HFFc6 (cell line): ENCODE results near the gene DAGLB. TPM values are rescaled to one million over a fixed set of nuclear protein-coding genes. Genes with fewer than 3 reads are reported as not detected.
"Not testable (repeated sequence)": the region's sequence is repeated elsewhere in the genome, so short reads cannot be mapped to it uniquely, and the experiment has no call there.

ENCODE experiments used
- DNase-seq: peaks from one replicate; pipeline ENCODE4 v3.0.0-alpha.2; 2018
- H3K27ac Mint-ChIP-seq: 2 replicates; pipeline ENCODE4 v1.8.0; 2020; ENCODE audit warnings: mild to moderate bottlenecking, mixed read lengths
- H3K27me3 Mint-ChIP-seq: 2 replicates; pipeline ENCODE4 v1.8.0; 2021; ENCODE audit warnings: mild to moderate bottlenecking, moderate library complexity, mixed read lengths; ENCODE audit not compliant: insufficient read depth
- H3K36me3 Mint-ChIP-seq: 2 replicates; pipeline ENCODE4 v1.8.0; 2021; ENCODE audit warnings: low read depth, mixed read lengths
- H3K4me1 Mint-ChIP-seq: 2 replicates; pipeline ENCODE4 v1.8.0; 2020; ENCODE audit warnings: low read depth, mixed read lengths
- H3K4me3 Mint-ChIP-seq: 2 replicates; pipeline ENCODE4 v1.8.0; 2020; ENCODE audit warnings: mild to moderate bottlenecking, moderate library complexity, mixed read lengths
- H3K9me3 Mint-ChIP-seq: 2 replicates; pipeline ENCODE4 v1.8.0; 2020; ENCODE audit warnings: mild to moderate bottlenecking, mixed read lengths
- CTCF ChIP-seq: fragments of 200-600 bp; sonication (generic); IDR thresholded peaks from 2 replicates; pipeline ENCODE4 v1.5.0; 2021; ENCODE audit warnings: antibody characterized with exemption, mild to moderate bottlenecking
- total RNA-seq, 6 experiments: library from RNA; stranded (reverse); fragmentation: NEBNext Ultra II Directional; extraction: Animal tissue kit (Norgen Biotek cat#: 25700); gene quantifications; 2 replicates in 1 of 6; 3 replicates in 5 of 6; pipeline ENCODE4 v1.2.3, GENCODE V29; 2021

Gene DAGLB
- total RNA-seq, 6 experiments from 2014 or later: 29.2 to 39.5 (median 33.2) TPM

- Mint-ChIP-seq H3K27ac (0 out of 2 replicates have a peak overlapping the region, but pooled peaks have one; percentile 30), H3K9me3 (no peaks in the 10 kb centered on the region), H3K4me3 (no peak overlapping the region), H3K4me1 (peaks cover 11% of the 10 kb centered on the region; the same call in 1 of the 2 replicates), H3K27me3 (peaks cover 4% of the 10 kb centered on the region), H3K36me3 (peaks cover 34% of the 10 kb centered on the region)
- no peak for DNase-seq
- no peak for TF ChIP-seq CTCF
Observed at GRCh38 chr7:6401536-6401935, 46.2 kb downstream of the DAGLB start.

GRCh38 chr7:6400243-6401105 is 47.3 kb downstream of the DAGLB start:
- H3K27me3 Mint-ChIP-seq, H3K9me3 Mint-ChIP-seq, DNase-seq, H3K4me3 Mint-ChIP-seq, H3K27ac Mint-ChIP-seq: not testable (repeated sequence)
- Mint-ChIP-seq H3K4me1 (peaks cover 21% of the 10 kb centered on the region), H3K36me3 (peaks cover 37% of the 10 kb centered on the region)

GRCh38 chr7:6399351-6399750 is 48.4 kb downstream of the DAGLB start:
- no peak overlapping the region for H3K4me3 Mint-ChIP-seq
- no peak for DNase-seq
- TF ChIP-seq CTCF: no peak
- peaks cover 39% of the 10 kb centered on the region for H3K36me3 Mint-ChIP-seq
- H3K4me1 Mint-ChIP-seq: peaks cover 28% of the 10 kb centered on the region
- H3K27ac Mint-ChIP-seq: peak overlapping the region; percentile 29; the same call in 1 of the 2 replicates
- H3K27me3 Mint-ChIP-seq: peaks cover 4% of the 10 kb centered on the region
- H3K9me3 Mint-ChIP-seq: no peaks in the 10 kb centered on the region

- Mint-ChIP-seq H3K27ac (peak overlapping the region; percentile 29; the same call in 1 of the 2 replicates), H3K4me1 (peaks cover 32% of the 10 kb centered on the region), H3K27me3 (peaks cover 4% of the 10 kb centered on the region), H3K36me3 (peaks cover 40% of the 10 kb centered on the region), H3K9me3 (no peaks in the 10 kb centered on the region), H3K4me3 (no peak overlapping the region)
- no peak for TF ChIP-seq CTCF
- no peak for DNase-seq
Observed at GRCh38 chr7:6398943-6399342, 48.8 kb downstream of the DAGLB start.

GRCh38 chr7:6397759-6398495 is 49.8 kb downstream of the DAGLB start:
- H3K27ac Mint-ChIP-seq, H3K4me3 Mint-ChIP-seq, H3K9me3 Mint-ChIP-seq, DNase-seq, H3K27me3 Mint-ChIP-seq: not testable (repeated sequence)
- peaks cover 42% of the 10 kb centered on the region for H3K4me1 Mint-ChIP-seq
- peaks cover 43% of the 10 kb centered on the region for H3K36me3 Mint-ChIP-seq

GRCh38 chr7:6395898-6396595 is 51.7 kb downstream of the DAGLB start:
- no peak for DNase-seq
- Mint-ChIP-seq H3K27ac (peak overlapping the region; percentile 79), H3K27me3 (no peaks in the 10 kb centered on the region), H3K9me3 (no peaks in the 10 kb centered on the region), H3K36me3 (peaks cover 42% of the 10 kb centered on the region), H3K4me3 (no peak overlapping the region), H3K4me1 (peaks cover 60% of the 10 kb centered on the region)
- TF ChIP-seq CTCF: no peak
